ENCODE data around the gene PDGFC.
A peak's percentile ranks its signal among the peaks of the same experiment; 100 is the strongest.

Gene PDGFC

DNA sequence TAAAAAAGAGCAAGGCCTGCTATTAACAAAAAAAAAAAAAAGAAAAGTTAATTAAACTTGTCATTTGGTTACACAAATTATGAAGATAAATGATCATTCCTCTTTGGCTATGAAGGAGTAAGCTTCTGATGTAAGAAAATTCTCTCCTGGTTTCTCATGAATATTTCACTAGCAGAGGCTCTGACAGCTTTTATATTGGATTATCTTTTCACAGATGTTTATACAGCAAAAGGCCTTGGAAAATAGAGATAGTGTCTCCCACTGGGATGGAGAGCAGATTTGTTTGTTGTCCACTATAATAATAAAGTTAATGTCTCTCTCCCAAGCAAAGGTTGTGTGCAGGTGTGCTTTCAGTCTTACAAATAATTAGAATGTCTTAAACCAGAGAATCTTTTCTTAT lies 40.7 kb upstream of the PDGFC start:
- POLR2A ChIA-PET: no interaction called here
- H3K27ac ChIP-seq (ENCODE audit: insufficient read depth in 1 of 2, low read depth in 1 of 2, low read length in 2 of 2, poor library complexity in 1 of 2, severe bottlenecking in 2 of 2): no peak overlapping the region

DNA sequence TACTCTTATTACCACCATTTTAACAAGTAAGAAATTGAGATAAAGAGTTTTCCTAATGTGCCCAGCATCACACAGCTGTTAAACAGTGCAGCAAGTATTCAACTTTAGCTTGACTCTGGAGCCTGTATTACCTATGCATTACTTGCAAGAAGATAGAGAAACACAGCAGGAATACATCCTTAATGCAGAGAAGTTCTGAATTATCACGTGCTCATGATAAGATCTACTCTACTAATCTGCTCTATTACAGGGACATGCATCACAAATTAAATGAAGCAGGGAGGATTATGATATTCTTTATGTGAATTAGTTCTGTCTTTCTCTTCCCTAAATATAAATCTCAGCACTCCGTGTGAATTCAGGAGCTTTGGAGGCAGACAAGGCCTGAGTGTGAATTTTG lies 39.0 kb upstream of the PDGFC start:
- no peak overlapping the region for H3K4me3 ChIP-seq (ENCODE audit: control insufficient read depth in 1 of 7, extremely low read depth in 1 of 7, insufficient read depth in 4 of 7, low read depth in 2 of 7, low read length in 6 of 7)
- H3K27me3 ChIP-seq (replicated peaks in 2 of 5; ENCODE audit: control insufficient read depth in 4 of 5, insufficient read depth in 5 of 5, low read length in 4 of 5): no peaks in the 10 kb centered on the region
- CTCF ChIA-PET: no interaction called here
- H3K27ac ChIP-seq (ENCODE audit: insufficient read depth in 1 of 2, low read depth in 1 of 2, low read length in 2 of 2, poor library complexity in 1 of 2, severe bottlenecking in 2 of 2): no peak overlapping the region
- peaks cover 0 to 7% (median 1%) of the 10 kb centered on the region in 5 experiments for H3K9me3 ChIP-seq (ENCODE audit: control extremely low read depth in 1 of 5, control insufficient read depth in 4 of 5, insufficient read depth in 2 of 5, low read depth in 1 of 5, low read length in 4 of 5)
- DNase-seq: no peak
- no peaks in the 10 kb centered on the region for H3K36me3 ChIP-seq (ENCODE audit: control insufficient read depth in 4 of 4, insufficient read depth in 4 of 4, low read length in 3 of 4)
- no CpG with 5 or more reads among the region's 2 CpGs for WGBS (ENCODE audit: insufficient coverage)
- POLR2A ChIA-PET: no interaction called here
- H3K4me1 ChIP-seq (ENCODE audit: control extremely low read depth in 1 of 4, control insufficient read depth in 4 of 4, insufficient read depth in 4 of 4, low read length in 3 of 4): no peaks in the 10 kb centered on the region

More for the DNA sequence above, 40.7 kb upstream of the PDGFC start:
- no peak for DNase-seq
- Histone ChIP-seq H3K9me3 (ENCODE audit: control extremely low read depth in 1 of 5, control insufficient read depth in 4 of 5, insufficient read depth in 2 of 5, low read depth in 1 of 5, low read length in 4 of 5) (peaks cover 0 to 7% (median 1%) of the 10 kb centered on the region in 5 experiments), H3K36me3 (ENCODE audit: control insufficient read depth in 4 of 4, insufficient read depth in 4 of 4, low read length in 3 of 4) (no peaks in the 10 kb centered on the region), H3K27me3 (replicated peaks in 2 of 5; ENCODE audit: control insufficient read depth in 4 of 5, insufficient read depth in 5 of 5, low read length in 4 of 5) (no peaks in the 10 kb centered on the region), H3K4me1 (ENCODE audit: control extremely low read depth in 1 of 4, control insufficient read depth in 4 of 4, insufficient read depth in 4 of 4, low read length in 3 of 4) (no peaks in the 10 kb centered on the region), H3K4me3 (ENCODE audit: control insufficient read depth in 1 of 7, extremely low read depth in 1 of 7, insufficient read depth in 4 of 7, low read depth in 2 of 7, low read length in 6 of 7) (no peak overlapping the region)
- CTCF ChIA-PET: interaction anchor here (1.7 kb wide), 1 partner anchor 33 kb away, joined by 4 read pairs; no protein-coding TSS in a partner anchor

DNA sequence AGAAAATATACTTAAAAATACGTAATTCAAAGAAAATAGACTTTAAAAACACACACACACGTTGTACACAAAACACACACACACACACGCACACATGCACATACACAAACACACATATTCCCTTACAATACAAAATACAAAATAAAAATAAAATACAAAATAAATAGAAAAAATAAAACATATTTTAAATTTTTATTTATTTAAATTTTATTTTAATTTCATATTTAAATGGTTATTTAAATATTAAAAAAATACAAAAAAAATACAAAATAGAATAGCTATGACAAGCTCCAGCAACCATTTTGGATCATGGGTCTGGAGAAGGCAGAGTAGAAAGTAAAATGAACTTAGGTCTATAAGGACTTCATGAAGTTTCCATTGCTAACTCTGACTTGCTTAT lies 34.2 kb upstream of the PDGFC start:
- no peaks in the 10 kb centered on the region for H3K36me3 ChIP-seq (ENCODE audit: control insufficient read depth in 4 of 4, insufficient read depth in 4 of 4, low read length in 3 of 4)
- ChIA-PET POLR2A (no interaction called here), CTCF (no interaction called here)
- WGBS (ENCODE audit: insufficient coverage): no CpG with 5 or more reads among the region's 3 CpGs
- peaks cover 2 to 18% (median 8%) of the 10 kb centered on the region in 4 experiments for H3K4me1 ChIP-seq (ENCODE audit: control extremely low read depth in 1 of 4, control insufficient read depth in 4 of 4, insufficient read depth in 4 of 4, low read length in 3 of 4)
- peaks cover 0 to 7% (median 1%) of the 10 kb centered on the region in 5 experiments for H3K9me3 ChIP-seq (ENCODE audit: control extremely low read depth in 1 of 5, control insufficient read depth in 4 of 5, insufficient read depth in 2 of 5, low read depth in 1 of 5, low read length in 4 of 5)
- H3K27me3 ChIP-seq (replicated peaks in 2 of 5; ENCODE audit: control insufficient read depth in 4 of 5, insufficient read depth in 5 of 5, low read length in 4 of 5): no peaks in the 10 kb centered on the region
- H3K27ac ChIP-seq (ENCODE audit: insufficient read depth in 1 of 2, low read depth in 1 of 2, low read length in 2 of 2, poor library complexity in 1 of 2, severe bottlenecking in 2 of 2): no peak overlapping the region
- H3K4me3 ChIP-seq (ENCODE audit: control insufficient read depth in 1 of 7, extremely low read depth in 1 of 7, insufficient read depth in 4 of 7, low read depth in 2 of 7, low read length in 6 of 7): no peak overlapping the region
- DNase-seq: no peak

DNA sequence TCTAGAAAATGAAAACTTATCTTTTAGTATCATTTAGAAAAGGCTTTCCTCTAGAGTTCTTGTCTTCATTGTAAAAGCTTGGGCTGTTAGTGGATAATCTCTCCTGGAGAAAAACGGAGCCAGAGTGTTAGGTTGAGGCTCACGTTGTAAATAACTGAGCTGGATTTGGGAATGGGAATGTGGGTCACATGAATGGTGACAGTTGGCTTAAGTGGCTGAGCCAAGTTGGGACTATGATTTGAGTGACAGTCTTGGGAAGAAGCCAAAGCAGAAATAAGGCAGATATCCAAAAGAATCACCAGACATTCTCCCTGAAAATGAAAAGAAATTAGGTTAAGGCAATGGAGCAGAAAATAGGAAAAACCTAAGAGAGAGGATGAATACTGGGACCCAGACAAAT lies 33.6 kb upstream of the PDGFC start:
- peaks cover 2 to 18% (median 8%) of the 10 kb centered on the region in 4 experiments for H3K4me1 ChIP-seq (ENCODE audit: control extremely low read depth in 1 of 4, control insufficient read depth in 4 of 4, insufficient read depth in 4 of 4, low read length in 3 of 4)
- no peaks in the 10 kb centered on the region for H3K36me3 ChIP-seq (ENCODE audit: control insufficient read depth in 4 of 4, insufficient read depth in 4 of 4, low read length in 3 of 4)
- DNase-seq: no peak
- no peaks in the 10 kb centered on the region for H3K27me3 ChIP-seq (replicated peaks in 2 of 5; ENCODE audit: control insufficient read depth in 4 of 5, insufficient read depth in 5 of 5, low read length in 4 of 5)
- 100% methylated on average over 1 of the region's 2 CpGs for WGBS (ENCODE audit: insufficient coverage)
- H3K9me3 ChIP-seq (ENCODE audit: control extremely low read depth in 1 of 5, control insufficient read depth in 4 of 5, insufficient read depth in 2 of 5, low read depth in 1 of 5, low read length in 4 of 5): peaks cover 0 to 7% (median 1%) of the 10 kb centered on the region in 5 experiments
- CTCF ChIA-PET: no interaction called here
- H3K4me3 ChIP-seq (ENCODE audit: control insufficient read depth in 1 of 7, extremely low read depth in 1 of 7, insufficient read depth in 4 of 7, low read depth in 2 of 7, low read length in 6 of 7): no peak overlapping the region
- H3K27ac ChIP-seq (ENCODE audit: insufficient read depth in 1 of 2, low read depth in 1 of 2, low read length in 2 of 2, poor library complexity in 1 of 2, severe bottlenecking in 2 of 2): no peak overlapping the region
- POLR2A ChIA-PET: no interaction called here

DNA sequence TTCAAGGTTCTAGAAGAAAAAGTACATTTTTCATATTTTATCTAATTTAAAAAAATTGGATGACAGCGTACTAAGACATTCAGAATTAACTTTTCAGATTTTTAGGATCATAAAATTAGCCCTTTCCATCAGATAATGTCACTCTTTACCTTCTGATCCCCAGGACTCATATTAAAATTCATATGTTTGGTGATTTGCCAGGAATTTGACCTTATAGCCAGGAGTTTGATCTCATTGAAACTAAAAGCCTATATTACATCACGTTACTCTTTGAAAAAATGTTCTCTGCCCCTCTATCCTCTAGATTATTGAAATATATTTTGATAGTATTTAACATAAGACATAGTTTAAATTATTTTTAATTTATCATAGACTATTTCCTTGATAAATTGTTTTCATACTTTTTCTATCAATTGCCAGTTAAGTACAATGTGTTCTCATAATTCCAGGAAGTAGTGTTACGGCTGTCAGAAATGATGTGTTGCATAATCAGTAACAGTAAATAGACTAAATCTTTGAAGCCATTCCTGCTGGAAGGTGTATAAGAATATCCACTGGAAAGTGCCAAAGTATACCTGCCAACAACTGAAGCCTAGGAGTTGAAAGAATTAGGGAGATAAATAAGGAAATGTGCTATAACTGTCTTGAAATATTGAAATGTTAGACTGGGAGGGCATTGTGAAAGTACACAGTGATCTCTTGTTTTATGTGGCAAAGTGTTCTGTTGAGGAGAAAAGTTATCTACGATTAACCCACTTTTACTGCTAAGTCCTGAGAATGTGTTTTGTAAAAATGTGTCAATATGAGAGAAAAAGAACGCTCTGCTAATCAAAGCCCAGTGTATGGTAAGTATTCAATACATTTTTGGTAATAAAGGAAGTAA lies 32.9 kb upstream of the PDGFC start:
- peak in 2 of 3 donors; percentile 38 to 54 for DNase-seq
- ChIA-PET CTCF (interaction anchor here (1.2 kb wide), 1 partner anchor 15 kb away, joined by 3 read pairs; no protein-coding TSS in a partner anchor), POLR2A (no interaction called here)
- Histone ChIP-seq H3K4me1 (ENCODE audit: control extremely low read depth in 1 of 4, control insufficient read depth in 4 of 4, insufficient read depth in 4 of 4, low read length in 3 of 4) (peaks cover 2 to 19% (median 8%) of the 10 kb centered on the region in 4 experiments), H3K4me3 (ENCODE audit: control insufficient read depth in 1 of 7, extremely low read depth in 1 of 7, insufficient read depth in 4 of 7, low read depth in 2 of 7, low read length in 6 of 7) (peak overlapping the region in 1 of 7 experiments; percentile 42), H3K27ac (ENCODE audit: insufficient read depth in 1 of 2, low read depth in 1 of 2, low read length in 2 of 2, poor library complexity in 1 of 2, severe bottlenecking in 2 of 2) (no peak overlapping the region), H3K27me3 (replicated peaks in 2 of 5; ENCODE audit: control insufficient read depth in 4 of 5, insufficient read depth in 5 of 5, low read length in 4 of 5) (no peaks in the 10 kb centered on the region), H3K36me3 (ENCODE audit: control insufficient read depth in 4 of 4, insufficient read depth in 4 of 4, low read length in 3 of 4) (no peaks in the 10 kb centered on the region), H3K9me3 (ENCODE audit: control extremely low read depth in 1 of 5, control insufficient read depth in 4 of 5, insufficient read depth in 2 of 5, low read depth in 1 of 5, low read length in 4 of 5) (peaks cover 0 to 7% (median 1%) of the 10 kb centered on the region in 5 experiments)
- WGBS (ENCODE audit: insufficient coverage): 83% methylated on average over 1 of the region's 5 CpGs

DNA sequence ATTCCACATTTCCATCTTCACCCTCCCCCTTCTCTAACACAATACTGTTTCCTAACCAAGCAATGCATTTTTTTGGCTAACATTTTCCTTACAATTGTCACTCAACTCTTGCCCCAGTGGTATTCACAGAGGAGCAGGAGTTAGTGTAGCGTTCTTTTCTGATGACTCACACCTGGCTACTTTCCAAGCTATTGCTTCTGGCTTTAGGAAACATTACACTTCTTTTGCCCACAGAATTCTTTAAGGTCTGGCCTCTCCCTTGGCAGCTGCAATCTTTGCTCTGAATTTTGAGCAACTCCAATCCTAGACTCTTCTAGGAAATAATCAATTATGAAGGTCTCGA lies 27.5 kb upstream of the PDGFC start:
- 0% methylated on average over 1 of the region's 2 CpGs for WGBS (ENCODE audit: insufficient coverage)
- H3K27me3 ChIP-seq (replicated peaks in 2 of 5; ENCODE audit: control insufficient read depth in 4 of 5, insufficient read depth in 5 of 5, low read length in 4 of 5): no peaks in the 10 kb centered on the region
- CTCF ChIA-PET: interaction anchor here (1.0 to 1.5 kb wide), 4 partner anchors 10 to 30 kb away, joined by 3 to 4 read pairs (median 3); no protein-coding TSS in a partner anchor
- POLR2A ChIA-PET: interaction anchor here (0.6 kb wide), 1 partner anchor 464 kb away, joined by 3 read pairs; no protein-coding TSS in a partner anchor
- H3K27ac ChIP-seq (ENCODE audit: insufficient read depth in 1 of 2, low read depth in 1 of 2, low read length in 2 of 2, poor library complexity in 1 of 2, severe bottlenecking in 2 of 2): no peak overlapping the region
- no peak overlapping the region for H3K4me3 ChIP-seq (ENCODE audit: control insufficient read depth in 1 of 7, extremely low read depth in 1 of 7, insufficient read depth in 4 of 7, low read depth in 2 of 7, low read length in 6 of 7)
- H3K4me1 ChIP-seq (ENCODE audit: control extremely low read depth in 1 of 4, control insufficient read depth in 4 of 4, insufficient read depth in 4 of 4, low read length in 3 of 4): peaks cover 0 to 11% (median 6%) of the 10 kb centered on the region in 4 experiments
- DNase-seq: peak; percentile 73 to 89 (median 86)
- H3K9me3 ChIP-seq (ENCODE audit: control extremely low read depth in 1 of 5, control insufficient read depth in 4 of 5, insufficient read depth in 2 of 5, low read depth in 1 of 5, low read length in 4 of 5): peaks cover 0 to 9% (median 2%) of the 10 kb centered on the region in 5 experiments
- H3K36me3 ChIP-seq (ENCODE audit: control insufficient read depth in 4 of 4, insufficient read depth in 4 of 4, low read length in 3 of 4): no peaks in the 10 kb centered on the region

Data from common myeloid progenitor, CD34-positive (primary cell).